NCI-H82 treated with DMSO at 0.1 percent for 48 hours (cell line): ENCODE data around the gene NCBP2L.
A peak's percentile ranks its signal among the peaks of the same experiment; 100 is the strongest.

Experiments used
- DNase-seq: peaks from one replicate; lab custom pipeline; 2025; ENCODE audit not compliant: unreplicated experiment; lab: John Stamatoyannopoulos, UW

The NCBP2L gene

DNA sequence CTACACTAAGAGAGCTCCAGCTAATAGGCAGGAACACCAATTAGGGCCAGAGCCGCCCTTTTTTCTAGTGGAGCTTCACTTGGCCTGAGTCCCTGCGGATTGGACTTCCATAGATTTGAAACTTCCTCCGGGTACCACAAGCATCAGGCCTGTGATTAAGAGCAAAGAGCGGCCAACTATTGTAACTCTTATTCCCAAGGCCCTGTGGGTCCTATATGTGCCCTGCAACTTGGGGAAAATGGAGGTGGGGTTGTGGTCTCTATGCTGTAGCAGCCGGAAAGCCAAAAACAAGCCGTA is at the start of gene NCBP2L:
Gene NCBP2L, plus strand, starts transcription at position 198 of the 297 bp plus-strand sequence. CDS start 16,488 bp downstream, outside the sequence.
- no peak for DNase-seq

DNA sequence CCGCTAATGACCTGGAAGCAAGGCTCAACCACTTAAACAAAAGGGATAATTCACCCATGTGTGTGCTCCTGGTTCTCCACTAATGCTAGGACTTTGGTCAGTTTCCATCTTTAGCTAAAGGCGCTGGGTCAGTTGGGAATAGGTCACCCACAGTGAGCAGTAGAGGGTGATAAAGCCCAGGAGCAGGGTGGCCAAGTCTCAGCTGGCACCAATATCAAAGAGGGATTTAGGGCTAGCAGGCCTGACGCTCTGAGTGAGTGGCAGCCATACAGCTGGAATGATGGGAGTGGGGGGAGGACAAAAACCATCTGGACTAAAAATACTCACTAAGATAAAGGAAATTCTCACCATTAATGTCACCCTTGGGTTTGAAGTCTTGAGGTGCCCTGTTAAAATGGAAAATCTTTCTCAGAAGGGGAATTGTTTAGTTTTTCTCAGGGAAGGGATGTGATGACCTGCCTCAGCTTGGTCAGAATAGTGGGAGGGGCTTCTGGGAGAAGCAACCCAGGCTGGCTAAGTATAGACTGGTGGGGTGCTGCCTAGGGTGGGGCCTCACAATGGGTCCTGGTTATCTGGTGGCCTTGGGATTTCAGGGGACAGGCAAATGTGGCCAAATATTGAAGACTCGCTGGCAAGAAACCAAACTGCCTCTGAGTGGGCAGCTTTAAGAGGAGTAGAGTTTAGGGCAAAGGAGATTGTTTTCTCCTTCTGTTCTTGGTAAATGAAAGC is 49.0 kb upstream of the NCBP2L start:
- no peak for DNase-seq

DNA sequence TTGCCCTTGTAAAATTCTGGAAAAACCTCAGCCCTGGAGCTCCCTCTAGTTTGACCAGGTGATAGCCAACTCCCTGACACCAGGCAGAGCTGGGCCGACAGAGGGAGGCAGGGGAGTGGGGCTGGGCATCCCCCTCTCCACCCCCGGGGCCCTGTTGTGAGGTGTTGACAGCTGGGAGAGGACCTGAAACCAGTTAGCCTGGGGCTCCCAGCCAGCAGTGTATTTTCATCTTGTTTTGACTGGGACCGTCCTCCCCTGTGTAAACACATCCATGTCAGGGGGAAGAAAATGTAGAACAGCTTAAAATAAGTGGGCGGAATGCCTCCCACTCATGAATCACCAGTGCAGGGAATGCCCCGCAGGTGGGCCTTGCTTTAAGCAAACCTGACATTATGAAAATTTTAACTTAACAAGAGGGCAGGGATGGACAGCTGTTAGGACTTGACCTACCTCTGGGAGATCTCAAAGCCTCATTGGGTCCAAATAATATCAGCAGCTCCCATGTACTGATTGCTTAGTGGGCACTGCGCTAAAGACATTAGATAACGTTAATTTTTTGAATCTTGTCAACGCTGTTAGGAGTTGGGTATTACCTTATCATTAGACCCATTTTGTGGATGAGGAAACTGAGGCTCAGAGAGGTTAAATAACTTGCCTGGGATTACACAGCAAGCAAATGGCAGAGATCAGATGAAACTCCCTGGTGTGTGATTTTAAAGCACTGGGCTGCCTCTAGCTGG is 47.8 kb upstream of the NCBP2L start:
- no peak for DNase-seq

DNA sequence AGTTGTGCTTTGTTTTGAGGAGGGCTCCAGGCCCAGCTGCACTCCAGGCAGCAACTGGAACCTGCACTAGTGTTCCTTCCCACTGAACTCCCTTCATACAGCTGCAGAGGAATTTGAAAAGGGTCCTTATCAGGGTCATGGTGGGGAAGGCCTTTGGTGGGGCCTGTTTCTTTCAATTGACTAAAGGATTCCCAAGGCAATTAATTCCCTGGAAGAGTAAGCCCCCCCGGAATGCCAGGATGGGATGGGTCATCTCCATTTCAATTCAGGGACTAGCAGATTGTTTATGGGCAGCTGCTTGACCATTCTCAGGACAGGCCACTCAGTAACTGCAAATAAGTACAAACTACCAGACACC is 47.3 kb upstream of the NCBP2L start:
- no peak for DNase-seq

DNA sequence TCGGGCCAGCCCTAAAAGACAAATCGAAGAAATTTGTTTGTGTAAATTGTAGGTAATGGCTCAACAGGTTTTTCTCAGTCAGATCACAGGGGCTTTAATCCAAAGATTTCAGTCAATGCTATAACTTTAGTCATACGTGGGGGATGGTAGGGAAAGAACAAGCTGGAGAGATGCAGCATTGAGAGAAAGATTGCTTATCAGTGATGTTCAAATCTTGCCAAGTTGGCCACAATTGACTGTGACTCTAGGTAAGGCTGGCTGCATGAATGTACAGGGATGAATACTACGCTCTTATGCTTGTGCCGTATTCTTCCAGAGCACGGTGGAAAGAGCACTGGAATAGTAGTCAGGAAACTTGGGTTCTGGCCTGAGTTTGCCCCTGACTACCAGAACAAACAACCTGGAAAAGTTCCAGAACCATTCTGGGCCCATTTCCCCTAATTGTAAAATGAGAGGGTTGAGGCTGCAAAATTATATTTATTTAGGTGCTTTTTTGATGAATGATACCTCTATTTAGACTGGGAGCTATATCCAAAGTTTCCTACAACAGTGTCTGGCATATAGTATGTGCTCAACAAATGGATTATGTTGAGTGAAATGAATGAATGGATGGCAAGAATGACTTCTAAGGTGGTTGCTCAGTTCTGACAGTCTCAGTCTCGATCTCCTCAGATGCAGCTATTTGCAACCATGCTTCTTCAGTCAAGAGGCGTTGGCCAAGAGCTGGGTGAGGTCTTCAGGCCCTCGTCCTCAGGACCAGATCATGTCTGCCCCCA is 46.4 kb upstream of the NCBP2L start:
- DNase-seq = no peak

DNA sequence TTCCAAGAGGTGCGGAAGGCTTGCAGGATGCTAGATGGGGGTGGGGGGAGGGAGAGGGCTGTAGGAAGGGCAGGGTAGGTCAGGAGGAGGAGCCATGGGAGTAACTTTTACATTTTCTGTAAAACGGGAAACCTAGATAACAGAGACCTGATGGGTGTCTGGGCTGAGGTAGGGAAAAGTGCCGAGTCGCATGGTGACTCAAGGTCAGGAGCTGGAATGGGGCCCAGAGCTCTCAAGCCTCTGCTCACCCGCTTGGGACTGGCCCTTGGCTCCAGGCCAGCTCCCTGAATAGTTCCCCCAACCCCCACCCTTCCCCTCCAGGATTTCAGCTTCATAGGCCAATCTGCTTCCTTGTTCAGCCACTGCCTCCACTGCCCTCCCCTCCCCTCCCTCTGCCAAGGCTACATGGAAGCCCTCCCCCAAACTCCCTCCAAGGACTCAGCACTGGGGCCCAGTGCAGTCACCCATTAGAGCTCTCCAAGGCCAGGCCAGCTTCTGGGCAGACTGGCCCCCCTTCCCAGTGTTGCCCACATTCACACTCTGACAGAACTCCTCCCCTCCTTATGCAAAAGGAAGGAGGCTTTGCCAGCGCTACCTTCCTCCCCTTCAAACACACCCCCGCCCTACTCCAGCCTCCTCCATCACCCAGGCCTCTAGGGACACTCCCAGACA is 45.6 kb upstream of the NCBP2L start:
- DNase-seq = peak; percentile 72

DNA sequence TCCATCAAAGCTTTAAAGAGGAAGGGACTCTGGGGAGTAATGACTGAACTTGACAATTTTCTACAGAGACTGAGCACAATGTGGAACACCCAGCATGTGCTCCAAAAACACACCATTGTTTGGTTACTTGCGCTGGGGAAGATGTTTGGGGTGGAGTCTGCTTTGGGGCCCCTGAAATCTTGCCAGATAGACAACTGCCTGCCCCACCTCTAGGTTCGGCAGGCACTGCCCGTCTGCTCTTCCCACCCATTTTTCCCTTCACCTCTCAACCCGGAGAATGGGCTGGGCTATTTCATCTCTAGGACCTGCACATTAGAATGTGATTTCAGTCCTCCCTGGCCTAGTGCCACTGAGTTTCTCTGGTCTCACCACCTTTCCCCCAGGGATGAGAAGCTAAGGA is 43.8 kb upstream of the NCBP2L start:
- no peak for DNase-seq

DNA sequence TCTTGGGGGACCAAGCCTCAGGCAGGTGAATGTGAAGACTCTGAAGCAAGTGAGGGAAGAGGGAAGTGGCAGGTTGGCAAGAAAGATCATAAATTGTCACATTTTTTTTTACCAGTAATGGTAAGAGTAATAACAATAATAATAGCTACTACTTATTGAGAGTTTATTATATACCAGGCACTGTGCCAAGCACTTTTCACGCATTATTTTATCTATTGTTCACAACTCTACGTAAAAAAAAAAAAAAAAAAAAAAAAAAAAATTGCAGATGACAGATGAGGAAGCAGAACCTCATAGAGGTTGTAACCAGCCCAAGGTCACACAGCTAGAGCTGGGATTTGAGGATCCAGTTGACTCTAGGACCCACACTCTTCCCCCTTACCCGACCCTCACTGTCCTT is 42.9 kb upstream of the NCBP2L start:
- no peak for DNase-seq

DNA sequence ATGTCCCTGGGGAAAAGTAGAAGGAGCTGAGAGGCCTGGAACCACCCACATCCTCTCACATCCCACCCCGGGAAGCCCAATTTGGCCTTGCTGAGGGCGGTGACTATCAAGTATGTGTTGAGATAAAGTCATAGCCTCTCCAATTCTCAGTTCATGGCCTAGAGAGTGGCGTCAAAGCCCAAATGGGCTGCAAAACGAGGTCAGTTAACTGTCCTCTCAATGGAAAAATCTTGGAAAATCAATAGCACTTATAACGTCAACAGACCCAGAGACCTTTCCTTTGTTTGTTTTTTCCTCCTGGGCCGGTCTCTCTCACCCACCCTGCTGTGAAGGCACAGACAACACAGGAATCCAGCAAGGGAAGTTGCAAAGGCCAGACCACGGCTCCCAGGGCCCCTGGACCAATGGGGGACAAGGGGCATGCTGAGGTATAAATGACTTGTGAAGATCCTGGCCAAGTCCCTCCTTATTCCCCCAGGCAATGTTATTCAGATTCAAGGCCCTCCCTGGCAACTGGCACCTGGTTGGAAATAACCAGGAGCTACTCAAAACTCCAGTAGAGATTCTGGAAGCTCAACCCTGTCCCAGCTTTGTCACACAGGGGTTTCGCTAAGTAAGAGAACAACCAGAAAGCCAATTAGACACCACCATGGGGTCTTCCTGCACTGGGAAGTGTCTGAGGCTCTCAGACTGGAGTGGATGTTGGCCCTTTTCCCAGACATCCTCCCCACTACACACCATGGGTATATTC is 40.6 kb upstream of the NCBP2L start:
- no peak for DNase-seq

DNA sequence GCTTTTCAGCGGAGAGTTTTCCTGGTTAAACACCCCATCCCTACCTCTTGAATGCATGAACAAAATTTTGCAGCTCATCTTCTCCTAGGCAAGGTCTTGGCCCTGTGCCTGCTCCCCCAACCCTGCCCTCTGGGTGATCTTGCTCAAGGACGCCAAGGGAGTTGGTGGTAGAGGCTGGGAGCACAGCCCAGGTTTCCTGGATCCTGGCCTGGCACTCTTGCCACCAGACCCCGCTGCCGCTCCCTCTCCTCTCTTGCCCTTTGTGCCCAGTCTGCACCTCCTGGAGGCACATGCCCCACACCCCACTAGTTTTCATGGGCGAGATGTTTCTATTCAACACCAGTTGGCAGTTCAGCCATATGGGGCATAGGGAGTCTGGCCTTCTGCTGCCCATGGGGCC is 39.3 kb upstream of the NCBP2L start:
- no peak for DNase-seq

DNA sequence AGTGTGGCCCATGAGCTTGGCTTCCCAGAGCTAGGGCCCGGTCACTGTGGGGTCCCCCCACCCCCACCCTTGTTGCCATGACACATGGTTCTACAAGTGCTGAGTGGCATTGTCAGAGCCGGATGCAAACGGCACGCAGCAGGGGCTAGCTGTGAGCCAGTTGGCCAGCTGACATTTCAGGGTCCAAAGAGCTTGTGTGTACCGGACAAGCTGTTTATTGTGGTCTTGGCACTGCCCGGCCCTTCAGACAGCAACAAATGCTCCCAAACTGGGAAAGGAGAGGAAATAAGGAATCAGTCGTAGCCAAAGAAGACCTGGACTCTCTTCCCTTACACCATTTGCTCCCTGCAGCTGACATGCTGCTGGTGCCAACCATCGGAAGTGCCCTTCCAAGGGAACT is 38.8 kb upstream of the NCBP2L start:
- DNase-seq = no peak

DNA sequence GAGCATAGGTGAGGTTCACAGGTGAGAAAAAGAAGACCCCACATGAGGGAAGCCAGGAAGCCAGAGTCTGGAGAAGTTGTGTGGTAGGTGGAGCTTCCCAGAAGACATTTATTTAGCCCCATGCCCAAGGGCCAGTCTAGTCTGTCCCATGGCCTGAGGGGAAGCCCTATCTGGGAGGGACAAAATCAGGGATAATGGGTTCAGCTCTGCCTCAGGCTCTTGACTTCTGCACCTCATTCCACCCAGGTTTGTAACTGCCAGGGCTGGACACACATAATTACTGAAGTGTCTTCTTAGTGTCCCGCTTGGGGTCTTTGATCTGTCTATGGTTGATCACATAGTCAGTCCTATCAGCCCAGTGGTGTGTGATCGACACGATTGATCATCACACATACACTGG is 38.0 kb upstream of the NCBP2L start:
- no peak for DNase-seq

DNA sequence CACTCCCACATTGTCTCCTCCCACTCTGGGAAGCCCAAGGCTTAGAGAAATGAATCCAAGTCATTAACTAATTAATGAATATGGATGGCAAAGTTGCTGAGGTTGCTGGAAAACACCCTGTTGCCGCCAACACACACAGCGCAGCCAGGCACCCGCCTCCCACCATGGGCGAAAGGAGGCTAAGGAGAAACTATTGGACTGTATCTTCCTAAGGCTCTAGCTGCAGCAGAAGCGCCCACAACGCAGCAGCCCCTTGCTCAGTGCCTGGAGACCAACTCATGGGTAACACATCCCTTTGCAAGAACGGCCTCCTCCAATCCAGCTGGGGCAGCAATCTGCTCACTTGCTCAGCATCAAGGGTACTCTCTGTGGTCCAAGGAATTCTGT is 36.1 kb upstream of the NCBP2L start:
- DNase-seq = no peak

DNA sequence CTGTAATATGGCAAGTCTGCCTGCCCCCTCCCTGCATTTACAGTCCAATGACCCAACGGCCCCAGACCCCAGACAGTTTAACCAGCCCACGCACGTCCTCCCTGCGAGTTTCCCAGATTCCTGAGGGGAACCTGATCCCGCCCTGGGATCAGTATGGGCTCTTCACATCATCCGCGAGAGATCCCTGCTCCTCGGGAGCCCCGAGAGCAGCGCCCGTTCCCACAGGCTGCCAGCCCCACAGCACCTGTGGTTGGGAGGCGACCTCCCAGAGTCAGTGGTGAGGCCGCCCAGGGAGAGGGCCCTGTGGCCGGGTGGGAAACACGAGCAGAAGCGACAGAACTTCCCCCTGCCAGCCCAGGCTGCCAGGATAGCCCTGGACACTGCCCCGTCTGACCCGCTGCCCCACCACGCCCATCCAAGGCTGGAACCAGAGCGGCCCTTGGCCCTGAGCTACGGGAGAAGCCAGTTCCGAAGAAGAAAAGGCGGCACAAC is 34.8 kb upstream of the NCBP2L start:
- DNase-seq = no peak

DNA sequence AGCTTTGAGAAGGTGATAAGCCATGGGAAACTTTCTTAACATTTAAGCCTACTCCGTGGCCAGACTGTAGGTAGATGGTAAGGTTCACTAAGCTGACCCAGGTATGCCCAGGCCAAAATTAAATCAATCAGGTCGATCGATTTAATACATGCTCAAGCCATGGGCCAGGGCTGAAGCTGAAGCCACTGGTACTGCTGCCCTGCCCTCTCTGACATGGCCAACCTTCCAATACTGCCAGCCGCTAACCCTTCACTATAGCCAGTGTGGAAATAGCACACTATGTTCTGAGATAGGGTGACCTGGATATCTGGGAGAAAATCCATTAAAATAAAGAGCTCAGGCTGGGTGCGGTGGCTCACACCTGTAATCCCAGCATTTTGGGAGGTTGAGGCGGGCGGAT is 33.5 kb upstream of the NCBP2L start:
- DNase-seq = no peak

DNA sequence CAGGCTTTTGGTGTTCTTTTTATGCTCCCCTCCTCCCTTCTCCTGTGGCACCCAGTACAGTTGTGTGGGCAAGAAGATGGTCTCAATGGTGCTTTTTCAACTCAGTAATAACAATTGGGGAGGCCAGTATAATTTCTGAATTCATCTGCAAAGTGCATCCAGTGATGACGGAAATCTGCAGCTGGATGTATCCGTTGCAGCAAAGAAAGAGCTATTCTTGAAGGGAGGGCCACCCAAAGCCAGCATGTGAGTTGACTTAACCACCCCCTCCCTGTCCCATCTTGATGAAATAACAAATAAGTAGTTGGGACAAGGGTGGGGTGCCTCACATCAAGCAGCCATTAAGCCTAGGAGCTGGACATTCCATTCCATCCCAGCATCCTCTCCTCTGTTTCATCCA is 32.7 kb upstream of the NCBP2L start:
- DNase-seq = no peak

DNA sequence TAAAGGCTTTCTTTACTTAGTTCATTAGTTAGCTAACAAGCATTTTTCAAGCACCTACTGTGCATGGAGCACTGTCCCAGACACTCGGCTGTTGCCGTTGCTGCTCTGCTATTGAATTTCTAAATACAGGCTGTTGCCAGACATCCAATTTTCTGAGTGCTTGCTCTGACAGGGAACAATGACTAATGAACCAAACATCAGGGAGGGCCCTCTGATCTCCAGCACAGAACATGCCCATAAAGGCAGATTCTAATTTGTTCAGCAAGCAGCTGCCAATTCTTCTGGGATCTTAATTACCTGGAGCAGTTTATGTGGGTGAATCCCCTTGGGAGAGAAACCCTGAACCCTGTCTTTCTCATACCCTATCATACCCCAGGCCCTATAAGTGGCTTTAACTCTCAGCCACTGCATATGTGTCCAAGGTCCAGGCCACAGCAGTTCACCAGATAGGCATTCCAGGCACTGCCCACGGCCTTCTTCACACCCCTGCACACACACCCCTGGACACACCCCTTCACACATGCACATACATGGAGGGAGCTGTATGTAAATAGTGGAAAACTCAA is 29.9 kb upstream of the NCBP2L start:
- no peak for DNase-seq

DNA sequence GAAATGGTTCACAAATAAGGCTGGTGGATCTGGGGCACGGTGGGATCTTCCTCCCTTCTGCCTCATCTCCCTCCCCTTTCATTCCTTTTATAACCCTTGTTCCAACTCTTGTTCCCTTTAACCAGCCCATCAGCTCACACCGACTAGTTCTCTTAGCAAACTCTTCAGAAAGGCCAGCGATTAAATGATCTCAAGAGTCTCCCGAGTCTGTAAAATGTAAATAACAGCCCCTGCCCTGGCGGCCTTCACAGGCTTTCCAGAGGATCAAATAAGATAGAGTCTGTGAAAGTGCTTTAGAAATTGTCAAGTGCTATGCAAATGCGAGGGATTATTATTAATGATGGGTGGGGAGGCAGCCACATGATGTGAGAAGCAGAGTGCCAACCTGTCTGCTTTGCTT is 29.0 kb upstream of the NCBP2L start:
- DNase-seq = no peak

DNA sequence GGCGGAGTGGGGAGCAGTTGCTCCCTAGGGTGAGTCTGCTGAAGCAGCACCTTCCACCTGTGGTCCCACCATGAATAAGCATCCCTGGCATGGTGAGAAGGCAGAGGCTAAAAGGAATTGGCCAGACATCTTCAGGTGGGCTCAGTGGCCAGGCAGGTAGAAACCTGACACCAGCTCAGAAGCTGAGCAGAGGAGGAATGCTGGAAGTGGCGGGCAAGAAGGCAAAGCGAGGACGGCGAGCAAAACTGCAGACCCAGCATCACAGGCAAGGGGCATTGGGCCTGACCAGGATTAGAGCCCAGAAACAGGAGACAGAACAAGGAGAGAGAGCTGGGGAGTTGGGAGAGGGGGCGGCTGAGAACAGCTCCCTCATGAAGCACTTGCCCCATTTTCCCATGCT is 27.3 kb upstream of the NCBP2L start:
- DNase-seq = no peak

DNA sequence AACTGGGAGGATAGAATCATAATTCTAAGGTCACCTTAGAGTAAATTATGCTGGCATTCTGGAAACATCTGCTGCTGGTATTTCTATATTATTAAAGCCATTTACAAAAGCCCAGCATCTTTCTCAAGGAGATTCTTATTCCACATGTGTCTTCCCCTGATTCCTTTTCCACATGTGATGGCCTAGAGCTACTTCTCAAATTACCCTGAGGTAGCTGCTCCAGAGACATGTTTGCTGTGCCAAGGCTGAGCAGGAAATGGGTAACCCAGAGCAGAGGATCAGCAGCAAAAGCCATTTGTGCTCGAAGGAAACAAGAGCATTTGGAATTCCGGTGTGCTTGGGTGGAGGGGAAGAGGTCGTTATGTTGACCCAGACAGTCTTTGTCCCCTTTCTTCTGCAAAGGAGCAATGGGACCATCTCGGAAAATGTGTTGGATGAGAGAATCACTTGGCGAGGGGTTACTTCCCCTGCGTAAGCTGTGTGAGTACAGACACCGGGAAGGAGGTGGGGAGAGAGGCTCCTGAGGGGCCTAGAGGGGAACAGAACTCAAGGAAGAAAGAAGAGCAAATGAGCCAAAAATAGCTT is 26.6 kb upstream of the NCBP2L start:
- DNase-seq = no peak
